HCT116 (cell line): ENCODE data around the gene THSD4.

Source experiments
- CTCF ChIP-seq, 3 experiments: fragments of 200-600 bp in 1 of 3; sonication (generic) in 1 of 3; IDR thresholded peaks in 2 of 3; conservative IDR thresholded peaks in 1 of 3; 2 replicates each; pipeline ENCODE4 v1.5.1; 2012 to 2017; ENCODE audit warnings: low read depth in 2 of 3, low read length in 2 of 3, antibody characterized with exemption in 1 of 3, borderline replicate concordance in 1 of 3, control low read depth in 1 of 3, mild to moderate bottlenecking in 1 of 3, mixed read lengths in 1 of 3, mixed run types in 1 of 3, moderate library complexity in 1 of 3; ENCODE audit not compliant: insufficient read depth in 1 of 3
- EZH2 ChIP-seq: fragments of 200-600 bp; sonication (generic); IDR thresholded peaks from 2 replicates; pipeline ENCODE4 v1.6.1; 2017; ENCODE audit warnings: antibody characterized with exemption, mixed run types
- MAX ChIP-seq: IDR thresholded peaks from 2 replicates; pipeline ENCODE4 v1.6.1; 2012
- POLR2AphosphoS5 ChIP-seq: IDR thresholded peaks from 2 replicates; pipeline ENCODE4 v1.6.1; 2011; ENCODE audit warnings: mild to moderate bottlenecking, low read depth, low read length, moderate library complexity
- REST ChIP-seq: IDR thresholded peaks from 2 replicates; pipeline ENCODE4 v1.6.1; 2012; ENCODE audit warnings: low read depth

- TF ChIP-seq MAX, result no peak
- TF ChIP-seq CTCF (IDR thresholded peaks at IDR 0.05 in 2 of 3, conservative IDR thresholded peaks at IDR 0.05 in 1 of 3; ENCODE audit: borderline replicate concordance in 1 of 3, insufficient read depth in 1 of 3, low read depth in 2 of 3, low read length in 2 of 3), result no peak
- TF ChIP-seq POLR2AphosphoS5, result no peak
- no peak for TF ChIP-seq EZH2
- no peak for TF ChIP-seq REST
Measured at GRCh38 chr15:71379893-71380292, 264.6 kb downstream of the THSD4 start.
